ENCODE measurements around the gene SLC15A4.
"Not testable (repeated sequence)": the region's sequence is repeated elsewhere in the genome, so short reads cannot be mapped to it uniquely, and the experiment has no call there.

SLC15A4 gene

GRCh38 chr12:128806573-128806972, 17.2 kb downstream of the SLC15A4 start:
- DNase-seq (ENCODE audit: extremely low read depth, low read depth) = no peak
- no peak for TF ChIP-seq CTCF (IDR thresholded peaks at IDR 0.05; ENCODE audit: low read depth, low read length, missing control alignments)
- H3K4me3 ChIP-seq (replicated peaks; ENCODE audit: low read depth, low read length) = no peak overlapping the region

GRCh38 chr12:128805406-128805805, 18.4 kb downstream of the SLC15A4 start:
- DNase-seq (ENCODE audit: extremely low read depth, low read depth); H3K4me3 ChIP-seq (replicated peaks; ENCODE audit: low read depth, low read length): not testable (repeated sequence)

- H3K4me3 ChIP-seq (replicated peaks; ENCODE audit: low read depth, low read length) = no peak overlapping the region
- no peak for DNase-seq (ENCODE audit: extremely low read depth, low read depth)
- no peak for TF ChIP-seq CTCF (IDR thresholded peaks at IDR 0.05; ENCODE audit: low read depth, low read length, missing control alignments)
Measured at GRCh38 chr12:128804762-128805161, 19.0 kb downstream of the SLC15A4 start.

GRCh38 chr12:128803788-128804187, 20.0 kb downstream of the SLC15A4 start:
- TF ChIP-seq CTCF (IDR thresholded peaks at IDR 0.05; ENCODE audit: low read depth, low read length, missing control alignments) = no peak
- no peak for DNase-seq (ENCODE audit: extremely low read depth, low read depth)
- H3K4me3 ChIP-seq (replicated peaks; ENCODE audit: low read depth, low read length) = no peak overlapping the region

- no peak for TF ChIP-seq CTCF (IDR thresholded peaks at IDR 0.05; ENCODE audit: low read depth, low read length, missing control alignments)
- H3K4me3 ChIP-seq (replicated peaks; ENCODE audit: low read depth, low read length) = no peak overlapping the region
- no peak for DNase-seq (ENCODE audit: extremely low read depth, low read depth)
Measured at GRCh38 chr12:128802756-128803155, 21.0 kb downstream of the SLC15A4 start.

- H3K4me3 ChIP-seq (replicated peaks; ENCODE audit: low read depth, low read length) = no peak overlapping the region
- TF ChIP-seq CTCF (IDR thresholded peaks at IDR 0.05; ENCODE audit: low read depth, low read length, missing control alignments) = no peak
- no peak for DNase-seq (ENCODE audit: extremely low read depth, low read depth)
Measured at GRCh38 chr12:128801879-128802391, 21.8 kb downstream of the SLC15A4 start.

GRCh38 chr12:128800606-128801005, 23.2 kb downstream of the SLC15A4 start:
- H3K4me3 ChIP-seq (replicated peaks; ENCODE audit: low read depth, low read length) = no peak overlapping the region
- TF ChIP-seq CTCF (IDR thresholded peaks at IDR 0.05; ENCODE audit: low read depth, low read length, missing control alignments) = no peak
- DNase-seq (ENCODE audit: extremely low read depth, low read depth) = no peak
